GM23338 (cell line): ENCODE data around the gene LDB3. TPM values are rescaled to one million over a fixed set of nuclear protein-coding genes. Genes with fewer than 3 reads are reported as not detected.
A peak's percentile ranks its signal among the peaks of the same experiment; 100 is the strongest.

ENCODE experiments used
- ATAC-seq: fragments of 200-7000 bp; cut with Tn5 transposase; 3 replicates; pipeline ENCODE4 v1.9.1; 2020
- DNase-seq: peaks from one replicate; pipeline ENCODE4 v3.0.0-alpha.2; 2015; ENCODE audit warnings: low spot score
- H2AFZ ChIP-seq: fragments of 200-600 bp; sonication (generic); 2 replicates; pipeline ENCODE4 v1.8.0; 2016; ENCODE audit warnings: antibody characterized with exemption, mild to moderate bottlenecking, moderate library complexity
- H3F3A ChIP-seq: fragments of 200-600 bp; sonication (generic); replicated peaks from 2 replicates; pipeline ENCODE4 v1.8.0; 2017; ENCODE audit warnings: antibody characterized with exemption, mixed run types, low read depth
- H3K27ac ChIP-seq: fragments of 200-600 bp; sonication (generic); 2 replicates; pipeline ENCODE4 v1.6.1; 2016; ENCODE audit warnings: low read depth
- H3K27me3 ChIP-seq: fragments of 200-600 bp; sonication (generic); 2 replicates; pipeline ENCODE4 v1.8.0; 2016; ENCODE audit warnings: mild to moderate bottlenecking, mixed run types, moderate library complexity; ENCODE audit not compliant: insufficient read depth
- H3K36me3 ChIP-seq: fragments of 200-600 bp; sonication (generic); 2 replicates; pipeline ENCODE4 v1.8.0; 2016; ENCODE audit warnings: mild to moderate bottlenecking; ENCODE audit not compliant: insufficient read depth
- H3K4me1 ChIP-seq: fragments of 200-600 bp; sonication (generic); 2 replicates; pipeline ENCODE4 v1.8.0; 2016; ENCODE audit warnings: mild to moderate bottlenecking, moderate library complexity; ENCODE audit not compliant: insufficient read depth
- H3K4me2 ChIP-seq: fragments of 200-600 bp; sonication (generic); 2 replicates; pipeline ENCODE4 v1.7.1; 2017; ENCODE audit warnings: mixed run types
- H3K4me3 ChIP-seq: fragments of 200-600 bp; sonication (generic); 2 replicates; pipeline ENCODE4 v1.6.1; 2016; ENCODE audit warnings: mixed run types
- H3K79me2 ChIP-seq: fragments of 200-600 bp; sonication (generic); replicated peaks from 2 replicates; pipeline ENCODE4 v1.8.0; 2017; ENCODE audit warnings: mild to moderate bottlenecking; ENCODE audit not compliant: insufficient read depth
- H3K9me2 ChIP-seq: fragments of 200-600 bp; sonication (generic); 2 replicates; pipeline ENCODE4 v1.8.0; 2017; ENCODE audit not compliant: insufficient read depth
- H4K20me1 ChIP-seq: fragments of 200-600 bp; sonication (generic); replicated peaks from 2 replicates; pipeline ENCODE4 v1.8.0; 2017; ENCODE audit warnings: mild to moderate bottlenecking; ENCODE audit not compliant: insufficient read depth
- H3K27ac Mint-ChIP-seq: 2 replicates; pipeline ENCODE4 v1.8.0; 2020; ENCODE audit warnings: inconsistent platforms, mild to moderate bottlenecking, moderate library complexity, mixed read lengths
- H3K27me3 Mint-ChIP-seq: 3 replicates; pipeline ENCODE4 v1.8.0; 2022; ENCODE audit warnings: low read depth, mild to moderate bottlenecking, moderate library complexity, mixed read lengths, inconsistent platforms; ENCODE audit not compliant: insufficient read depth, poor library complexity
- H3K36me3 Mint-ChIP-seq: 3 replicates; pipeline ENCODE4 v1.8.0; 2021; ENCODE audit warnings: low read depth, mild to moderate bottlenecking, inconsistent platforms, moderate library complexity, mixed read lengths
- H3K4me1 Mint-ChIP-seq: 3 replicates; pipeline ENCODE4 v1.8.0; 2020; ENCODE audit warnings: mild to moderate bottlenecking, inconsistent platforms, mixed read lengths
- H3K4me3 Mint-ChIP-seq: 3 replicates; pipeline ENCODE4 v1.8.0; 2021; ENCODE audit warnings: moderate library complexity, mild to moderate bottlenecking, inconsistent platforms, mixed read lengths
- H3K9me3 Mint-ChIP-seq: 3 replicates; pipeline ENCODE4 v1.8.0; 2020; ENCODE audit warnings: moderate library complexity, mild to moderate bottlenecking, inconsistent platforms, mixed read lengths
- CREB1 ChIP-seq: fragments of 250-450 bp; sonication (Bioruptor Pico); IDR thresholded peaks from 2 replicates; pipeline ENCODE4 v1.5.0; 2020; ENCODE audit warnings: low read depth, mild to moderate bottlenecking, moderate library complexity
- EZH2 ChIP-seq: fragments of 200-600 bp; sonication (generic); IDR thresholded peaks from one replicate; pipeline ENCODE4 v1.8.0; 2017; ENCODE audit warnings: antibody characterized with exemption, mild to moderate bottlenecking, low read depth; ENCODE audit not compliant: unreplicated experiment
- EZH2phosphoT487 ChIP-seq: fragments of 200-600 bp; sonication (generic); IDR thresholded peaks from one replicate; pipeline ENCODE4 v1.8.1; 2018; ENCODE audit warnings: antibody characterized with exemption; ENCODE audit not compliant: unreplicated experiment
- JUNB ChIP-seq: IDR thresholded peaks from one replicate; pipeline ENCODE4 v1.6.1; 2016; ENCODE audit warnings: antibody characterized with exemption; ENCODE audit not compliant: unreplicated experiment
- REST ChIP-seq: IDR thresholded peaks from one replicate; pipeline ENCODE4 v1.6.1; 2018; ENCODE audit warnings: antibody characterized with exemption; ENCODE audit not compliant: unreplicated experiment
- STAT1 ChIP-seq: IDR thresholded peaks from one replicate; pipeline ENCODE4 v1.6.1; 2016; ENCODE audit warnings: antibody characterized with exemption; ENCODE audit not compliant: unreplicated experiment
- ZNF114 ChIP-seq: fragments of 250-450 bp; sonication (Bioruptor Pico); IDR thresholded peaks from 2 replicates; pipeline ENCODE4 v1.5.0; 2020; ENCODE audit warnings: mild to moderate bottlenecking, moderate library complexity
- ZNF331 ChIP-seq: fragments of 250-450 bp; sonication (Bioruptor Pico); IDR thresholded peaks from 2 replicates; pipeline ENCODE4 v1.5.0; 2020; ENCODE audit warnings: low read depth, mild to moderate bottlenecking, moderate library complexity
- long read RNA-seq: library from polyadenylated mRNA; unstranded; transcript quantifications from one replicate; pipeline ENCODE4 v2.0.0, GENCODE V29; 2020; ENCODE audit not compliant: unreplicated experiment
- polyA plus RNA-seq: library from polyadenylated mRNA; unstranded; fragments of >200 nt; fragmentation: Nextera tagmentation; extraction: Ambion mirVana; gene quantifications from 2 replicates; pipeline ENCODE4 v1.2.1, GENCODE V29; 2016
- total RNA-seq: library from RNA; depleted of rRNA; stranded (reverse); fragments of >200 nt; shearing (Covaris generic); gene quantifications from 2 replicates; pipeline ENCODE4 v1.2.3, GENCODE V29; 2014; rRNA removed
- TF ChIP-seq, protein P1 (sequence below): fragments of 250-450 bp; sonication (Bioruptor Pico); IDR thresholded peaks from 2 replicates; pipeline ENCODE4 v1.5.0; 2020; ENCODE audit warnings: mild to moderate bottlenecking, moderate library complexity
- TF ChIP-seq, protein P2 (sequence below): IDR thresholded peaks from 2 replicates; pipeline ENCODE4 v1.6.1; 2016; ENCODE audit warnings: antibody characterized with exemption

LDB3 gene, protein sequence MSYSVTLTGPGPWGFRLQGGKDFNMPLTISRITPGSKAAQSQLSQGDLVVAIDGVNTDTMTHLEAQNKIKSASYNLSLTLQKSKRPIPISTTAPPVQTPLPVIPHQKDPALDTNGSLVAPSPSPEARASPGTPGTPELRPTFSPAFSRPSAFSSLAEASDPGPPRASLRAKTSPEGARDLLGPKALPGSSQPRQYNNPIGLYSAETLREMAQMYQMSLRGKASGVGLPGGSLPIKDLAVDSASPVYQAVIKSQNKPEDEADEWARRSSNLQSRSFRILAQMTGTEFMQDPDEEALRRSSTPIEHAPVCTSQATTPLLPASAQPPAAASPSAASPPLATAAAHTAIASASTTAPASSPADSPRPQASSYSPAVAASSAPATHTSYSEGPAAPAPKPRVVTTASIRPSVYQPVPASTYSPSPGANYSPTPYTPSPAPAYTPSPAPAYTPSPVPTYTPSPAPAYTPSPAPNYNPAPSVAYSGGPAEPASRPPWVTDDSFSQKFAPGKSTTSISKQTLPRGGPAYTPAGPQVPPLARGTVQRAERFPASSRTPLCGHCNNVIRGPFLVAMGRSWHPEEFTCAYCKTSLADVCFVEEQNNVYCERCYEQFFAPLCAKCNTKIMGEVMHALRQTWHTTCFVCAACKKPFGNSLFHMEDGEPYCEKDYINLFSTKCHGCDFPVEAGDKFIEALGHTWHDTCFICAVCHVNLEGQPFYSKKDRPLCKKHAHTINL
- total RNA-seq: 0.14 and 0.85 TPM in 2 replicates
- polyA plus RNA-seq: 0.16 and 0.42 TPM in 2 replicates
- long read RNA-seq, partial matches to known transcripts: 0 of 1 reads
- long read RNA-seq, other reads (novel, unspliced or antisense): 1 of 1 reads

GRCh38 chr10:86668297-86669165 lies at the start of gene LDB3:
LDB3 (plus strand) TSS chr10:86668511; CDS start chr10:86668692, 181 bp downstream.
- Histone ChIP-seq H3K4me1 (peaks cover 2% of the 10 kb centered on the region; the same call in 1 of the 2 replicates), H4K20me1 (no peaks in the 10 kb centered on the region), H3K27me3 (no peaks in the 10 kb centered on the region), H3K4me2 (no peak within 1 kb of the TSS), H3K79me2 (no peaks in the 10 kb centered on the region), H3K9me2 (no peaks in the 10 kb centered on the region), H3K27ac (no peak within 1 kb of the TSS), H2AFZ (peak within 1 kb of the TSS; percentile 38; the same call in 1 of the 2 replicates), H3K4me3 (no peak within 1 kb of the TSS), H3K36me3 (no peaks in the 10 kb centered on the region), H3F3A (no peaks in the 10 kb centered on the region)
- ATAC-seq (peak; percentile 23), DNase-seq (no peak)
- Mint-ChIP-seq H3K9me3 (no peaks in the 10 kb centered on the region), H3K27me3 (peaks cover 6% of the 10 kb centered on the region), H3K27ac (peak within 1 kb of the TSS; percentile 59; the same call in 1 of the 2 replicates), H3K4me3 (no peak within 1 kb of the TSS), H3K4me1 (peaks cover 51% of the 10 kb centered on the region), H3K36me3 (no peaks in the 10 kb centered on the region)
- no peak for TF ChIP-seq ZNF114 (CRISPR knock-in tag)
- TF ChIP-seq, protein P1, sequence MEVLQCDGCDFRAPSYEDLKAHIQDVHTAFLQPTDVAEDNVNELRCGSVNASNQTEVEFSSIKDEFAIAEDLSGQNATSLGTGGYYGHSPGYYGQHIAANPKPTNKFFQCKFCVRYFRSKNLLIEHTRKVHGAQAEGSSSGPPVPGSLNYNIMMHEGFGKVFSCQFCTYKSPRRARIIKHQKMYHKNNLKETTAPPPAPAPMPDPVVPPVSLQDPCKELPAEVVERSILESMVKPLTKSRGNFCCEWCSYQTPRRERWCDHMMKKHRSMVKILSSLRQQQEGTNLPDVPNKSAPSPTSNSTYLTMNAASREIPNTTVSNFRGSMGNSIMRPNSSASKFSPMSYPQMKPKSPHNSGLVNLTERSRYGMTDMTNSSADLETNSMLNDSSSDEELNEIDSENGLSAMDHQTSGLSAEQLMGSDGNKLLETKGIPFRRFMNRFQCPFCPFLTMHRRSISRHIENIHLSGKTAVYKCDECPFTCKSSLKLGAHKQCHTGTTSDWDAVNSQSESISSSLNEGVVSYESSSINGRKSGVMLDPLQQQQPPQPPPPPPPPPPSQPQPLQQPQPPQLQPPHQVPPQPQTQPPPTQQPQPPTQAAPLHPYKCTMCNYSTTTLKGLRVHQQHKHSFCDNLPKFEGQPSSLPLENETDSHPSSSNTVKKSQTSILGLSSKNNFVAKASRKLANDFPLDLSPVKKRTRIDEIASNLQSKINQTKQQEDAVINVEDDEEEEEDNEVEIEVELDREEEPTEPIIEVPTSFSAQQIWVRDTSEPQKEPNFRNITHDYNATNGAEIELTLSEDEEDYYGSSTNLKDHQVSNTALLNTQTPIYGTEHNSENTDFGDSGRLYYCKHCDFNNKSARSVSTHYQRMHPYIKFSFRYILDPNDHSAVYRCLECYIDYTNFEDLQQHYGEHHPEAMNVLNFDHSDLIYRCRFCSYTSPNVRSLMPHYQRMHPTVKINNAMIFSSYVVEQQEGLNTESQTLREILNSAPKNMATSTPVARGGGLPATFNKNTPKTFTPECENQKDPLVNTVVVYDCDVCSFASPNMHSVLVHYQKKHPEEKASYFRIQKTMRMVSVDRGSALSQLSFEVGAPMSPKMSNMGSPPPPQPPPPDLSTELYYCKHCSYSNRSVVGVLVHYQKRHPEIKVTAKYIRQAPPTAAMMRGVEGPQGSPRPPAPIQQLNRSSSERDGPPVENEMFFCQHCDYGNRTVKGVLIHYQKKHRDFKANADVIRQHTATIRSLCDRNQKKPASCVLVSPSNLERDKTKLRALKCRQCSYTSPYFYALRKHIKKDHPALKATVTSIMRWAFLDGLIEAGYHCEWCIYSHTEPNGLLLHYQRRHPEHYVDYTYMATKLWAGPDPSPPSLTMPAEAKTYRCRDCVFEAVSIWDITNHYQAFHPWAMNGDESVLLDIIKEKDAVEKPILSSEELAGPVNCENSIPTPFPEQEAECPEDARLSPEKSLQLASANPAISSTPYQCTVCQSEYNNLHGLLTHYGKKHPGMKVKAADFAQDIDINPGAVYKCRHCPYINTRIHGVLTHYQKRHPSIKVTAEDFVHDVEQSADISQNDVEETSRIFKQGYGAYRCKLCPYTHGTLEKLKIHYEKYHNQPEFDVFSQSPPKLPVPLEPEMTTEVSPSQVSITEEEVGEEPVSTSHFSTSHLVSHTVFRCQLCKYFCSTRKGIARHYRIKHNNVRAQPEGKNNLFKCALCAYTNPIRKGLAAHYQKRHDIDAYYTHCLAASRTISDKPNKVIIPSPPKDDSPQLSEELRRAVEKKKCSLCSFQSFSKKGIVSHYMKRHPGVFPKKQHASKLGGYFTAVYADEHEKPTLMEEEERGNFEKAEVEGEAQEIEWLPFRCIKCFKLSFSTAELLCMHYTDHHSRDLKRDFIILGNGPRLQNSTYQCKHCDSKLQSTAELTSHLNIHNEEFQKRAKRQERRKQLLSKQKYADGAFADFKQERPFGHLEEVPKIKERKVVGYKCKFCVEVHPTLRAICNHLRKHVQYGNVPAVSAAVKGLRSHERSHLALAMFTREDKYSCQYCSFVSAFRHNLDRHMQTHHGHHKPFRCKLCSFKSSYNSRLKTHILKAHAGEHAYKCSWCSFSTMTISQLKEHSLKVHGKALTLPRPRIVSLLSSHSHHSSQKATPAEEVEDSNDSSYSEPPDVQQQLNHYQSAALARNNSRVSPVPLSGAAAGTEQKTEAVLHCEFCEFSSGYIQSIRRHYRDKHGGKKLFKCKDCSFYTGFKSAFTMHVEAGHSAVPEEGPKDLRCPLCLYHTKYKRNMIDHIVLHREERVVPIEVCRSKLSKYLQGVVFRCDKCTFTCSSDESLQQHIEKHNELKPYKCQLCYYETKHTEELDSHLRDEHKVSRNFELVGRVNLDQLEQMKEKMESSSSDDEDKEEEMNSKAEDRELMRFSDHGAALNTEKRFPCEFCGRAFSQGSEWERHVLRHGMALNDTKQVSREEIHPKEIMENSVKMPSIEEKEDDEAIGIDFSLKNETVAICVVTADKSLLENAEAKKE (CRISPR knock-in tag): no peak
- no peak for TF ChIP-seq EZH2
- TF ChIP-seq EZH2phosphoT487: no peak
- TF ChIP-seq ZNF331 (CRISPR knock-in tag): no peak
- TF ChIP-seq REST: no peak
- TF ChIP-seq STAT1: no peak
- TF ChIP-seq JUNB: no peak
- TF ChIP-seq, protein P2, sequence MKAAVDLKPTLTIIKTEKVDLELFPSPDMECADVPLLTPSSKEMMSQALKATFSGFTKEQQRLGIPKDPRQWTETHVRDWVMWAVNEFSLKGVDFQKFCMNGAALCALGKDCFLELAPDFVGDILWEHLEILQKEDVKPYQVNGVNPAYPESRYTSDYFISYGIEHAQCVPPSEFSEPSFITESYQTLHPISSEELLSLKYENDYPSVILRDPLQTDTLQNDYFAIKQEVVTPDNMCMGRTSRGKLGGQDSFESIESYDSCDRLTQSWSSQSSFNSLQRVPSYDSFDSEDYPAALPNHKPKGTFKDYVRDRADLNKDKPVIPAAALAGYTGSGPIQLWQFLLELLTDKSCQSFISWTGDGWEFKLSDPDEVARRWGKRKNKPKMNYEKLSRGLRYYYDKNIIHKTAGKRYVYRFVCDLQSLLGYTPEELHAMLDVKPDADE: no peak
- TF ChIP-seq CREB1 (CRISPR knock-in tag): no peak
